Naive thymus-derived CD4-positive, alpha-beta T cell (primary cell): ENCODE results near the gene TBC1D2. TPM values are rescaled to one million over a fixed set of nuclear protein-coding genes. Genes with fewer than 3 reads are reported as not detected.

Experiments
- ATAC-seq: fragments of 150-1000 bp; cut with Tn5 transposase; 2 replicates; pipeline ENCODE4 v1.10.0; 2021; ENCODE audit warnings: mild to moderate bottlenecking, moderate library complexity
- CTCF ChIA-PET: fragments of 350-600 bp; sonication (Branson Sonifier 250); formaldehyde crosslinking; loops from one replicate; lab custom pipeline; 2021; ENCODE audit warnings: antibody characterized with exemption; lab: Charles Lee
- POLR2A ChIA-PET: fragments of 350-600 bp; sonication (Branson Sonifier 250); formaldehyde crosslinking; loops from one replicate; lab custom pipeline; 2021; ENCODE audit warnings: antibody characterized with exemption, inconsistent platforms; lab: Charles Lee
- DNase-seq, 9 donors: peaks; one replicate each; pipeline versions ENCODE4 v3.0.0 to v3.0.0-alpha.2; 2020 to 2022; ENCODE audit warnings: mixed read lengths in 1 of 9
- H3K27ac ChIP-seq: one replicate; pipeline ENCODE4 v1.7.0; 2013; ENCODE audit warnings: mild to moderate bottlenecking, low read depth, low read length, moderate library complexity
- H3K27me3 ChIP-seq, 2 donors: one replicate each; pipeline ENCODE4 v1.7.0; 2013; ENCODE audit warnings: low read length in 2 of 2, mild to moderate bottlenecking in 2 of 2, moderate library complexity in 2 of 2; ENCODE audit not compliant: control insufficient read depth in 2 of 2, insufficient read depth in 2 of 2
- H3K36me3 ChIP-seq, 3 experiments: 1 replicate in 2 of 3; 2 replicates in 1 of 3; pipeline ENCODE4 v1.7.0; 2013; ENCODE audit warnings: low read length in 3 of 3, mild to moderate bottlenecking in 3 of 3, moderate library complexity in 1 of 3; ENCODE audit not compliant: insufficient read depth in 3 of 3, control insufficient read depth in 2 of 3
- H3K4me1 ChIP-seq, 2 donors: one replicate each; pipeline ENCODE4 v1.7.0; 2013; ENCODE audit warnings: low read length in 2 of 2, mild to moderate bottlenecking in 2 of 2, moderate library complexity in 1 of 2; ENCODE audit not compliant: control insufficient read depth in 2 of 2, insufficient read depth in 2 of 2
- H3K4me3 ChIP-seq: 2 replicates; pipeline ENCODE4 v1.7.0; 2013; ENCODE audit warnings: mild to moderate bottlenecking, low read length
- H3K9me3 ChIP-seq, 3 experiments: 1 replicate in 2 of 3; 2 replicates in 1 of 3; pipeline ENCODE4 v1.7.0; 2013; ENCODE audit warnings: low read length in 3 of 3; ENCODE audit not compliant: control insufficient read depth in 2 of 3
- H3K27ac Mint-ChIP-seq, 9 donors: one replicate each; pipeline ENCODE4 v1.8.0; 2020 to 2022; ENCODE audit warnings: mixed read lengths in 9 of 9, mild to moderate bottlenecking in 8 of 9, moderate library complexity in 5 of 9, inconsistent platforms in 2 of 9
- H3K27me3 Mint-ChIP-seq, 5 donors: one replicate each; pipeline ENCODE4 v1.8.0; 2021 to 2022; ENCODE audit warnings: mixed read lengths in 5 of 5, mild to moderate bottlenecking in 1 of 5
- H3K36me3 Mint-ChIP-seq, 5 donors: one replicate each; pipeline ENCODE4 v1.8.0; 2020 to 2022; ENCODE audit warnings: mixed read lengths in 5 of 5, mild to moderate bottlenecking in 3 of 5, inconsistent platforms in 1 of 5
- H3K4me1 Mint-ChIP-seq, 7 donors: one replicate each; pipeline ENCODE4 v1.8.0; 2020 to 2022; ENCODE audit warnings: mixed read lengths in 7 of 7, mild to moderate bottlenecking in 3 of 7, inconsistent platforms in 1 of 7
- H3K4me3 Mint-ChIP-seq, 10 donors: one replicate each; pipeline ENCODE4 v1.8.0; 2020 to 2022; ENCODE audit warnings: mild to moderate bottlenecking in 10 of 10, mixed read lengths in 10 of 10, moderate library complexity in 6 of 10, inconsistent platforms in 2 of 10
- H3K9me3 Mint-ChIP-seq, 11 donors: one replicate each; pipeline ENCODE4 v1.8.0; 2020 to 2022; ENCODE audit warnings: mixed read lengths in 11 of 11, mild to moderate bottlenecking in 4 of 11, inconsistent platforms in 1 of 11, moderate library complexity in 1 of 11
- intact Hi-C, 2 donors: fragments of 100-400 bp; cut with micrococcal nuclease; formaldehyde crosslinking; loops; one replicate each; pipeline ENCODE4 v1.15.1; 2023
- polyA plus RNA-seq, 2 donors: library from polyadenylated mRNA; unstranded; fragments of 300-500 nt; fragmentation: Illumina TruSeq; gene quantifications; one replicate each; pipeline ENCODE4 v1.2.3, GENCODE V29; 2021
- total RNA-seq, 6 experiments: library from RNA in 5 of 6; stranded (reverse) in 5 of 6; gene quantifications; 1 replicate in 5 of 6; 2 replicates in 1 of 6; pipeline ENCODE4 v1.2.3 and lab custom pipeline; 2021 to 2026

TBC1D2 gene
- total and polyA plus RNA-seq, 7 experiments from 2014 or later, result 3.3 to 16.6 (median 8.8) TPM

DNA sequence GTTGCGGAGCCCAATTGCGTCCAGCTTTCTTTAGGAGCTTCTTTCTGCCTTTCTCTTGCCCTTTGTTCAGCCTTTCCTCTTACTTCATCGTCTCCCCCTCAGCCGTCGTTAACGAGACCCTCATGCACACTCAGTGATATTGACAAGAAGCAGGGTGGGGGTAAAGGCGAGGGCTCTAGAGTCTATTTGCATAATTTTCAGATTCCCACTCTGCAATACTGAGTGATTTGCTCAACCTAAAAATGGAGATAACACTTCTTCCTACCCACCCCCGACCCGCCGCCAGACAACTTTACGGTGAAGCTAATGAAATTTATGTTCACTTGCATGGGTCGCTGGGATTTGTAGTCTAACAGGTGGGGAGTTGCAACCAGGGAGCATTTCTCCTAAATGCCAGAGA, 1.3 kb upstream of the TBC1D2 start:
- Mint-ChIP-seq H3K4me3 (peak overlapping the region; percentile 96 to 99 (median 97)), H3K27ac (peak overlapping the region; percentile 90 to 99 (median 97)), H3K4me1 (peaks cover 23 to 39% (median 32%) of the 10 kb centered on the region in 7 donors), H3K36me3 (no peaks in the 10 kb centered on the region), H3K27me3 (peaks cover 0 to 13% (median 0%) of the 10 kb centered on the region in 5 donors), H3K9me3 (peaks cover 0 to 2% (median 0%) of the 10 kb centered on the region in 11 donors)
- POLR2A ChIA-PET, result interaction anchor here (0.5 to 5.1 kb wide), 41 partner anchors 15 to 1806 kb away, joined by 3 to 70 read pairs (median 5); partner anchors contain the start of genes ANP32B, CORO2A, NANS and NCBP1
- H3K36me3 ChIP-seq, result peaks cover 0 to 8% (median 0%) of the 10 kb centered on the region in 3 experiments
- H3K9me3 ChIP-seq, result no peaks in the 10 kb centered on the region
- intact Hi-C loops, result loop anchor here (1.0 to 10.0 kb wide), 9 partner anchors 138 to 1602 kb away; partner anchors contain the start of genes ALG2 (in 2 of the 2), ANKS6 (in 2 of the 2), SEC61B (in 2 of the 2) and PRXL2C (in 1 of the 2)
- peaks cover 11 to 23% of the 10 kb centered on the region in 2 donors for H3K4me1 ChIP-seq
- no peak for ATAC-seq
- DNase-seq, result peak in 7 of 9 donors; percentile 40 to 58 (median 50)
- H3K27me3 ChIP-seq, result no peaks in the 10 kb centered on the region
- CTCF ChIA-PET, result interaction anchor here (0.6 to 2.1 kb wide), 13 partner anchors 28 to 1645 kb away, joined by 3 to 15 read pairs (median 3); partner anchors contain the start of gene TRIM14
- H3K27ac ChIP-seq, result peak overlapping the region; percentile 78
- peak overlapping the region; percentile 80 for H3K4me3 ChIP-seq

DNA sequence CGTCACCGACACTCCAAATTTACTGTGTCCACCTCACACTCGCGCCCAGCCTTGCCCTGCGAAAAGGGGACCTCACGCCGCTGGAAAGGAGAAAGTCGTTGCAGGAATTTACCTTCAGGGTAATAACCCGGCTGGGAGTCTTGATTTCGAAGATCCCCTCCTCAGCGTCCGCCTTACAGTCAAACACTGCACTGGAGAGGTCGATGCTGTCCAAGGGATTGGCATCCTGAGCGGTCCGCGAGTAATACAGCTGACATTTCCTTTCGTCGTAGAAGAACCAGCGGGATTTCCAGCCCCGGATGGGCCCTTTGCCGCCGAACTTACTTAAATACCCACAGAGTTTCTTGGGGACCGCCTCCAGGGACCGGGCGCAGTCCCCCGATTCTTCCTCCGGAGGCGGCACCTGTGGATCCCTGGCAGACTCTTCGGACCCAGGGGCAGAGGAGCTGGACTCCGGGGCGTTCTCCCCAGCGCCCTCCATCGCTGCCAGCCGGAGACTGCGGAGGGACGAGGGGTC, 330 bp downstream of the TBC1D2 start:
- Histone ChIP-seq H3K4me3 (peak overlapping the region; percentile 80), H3K27ac (peak overlapping the region; percentile 78), H3K27me3 (no peaks in the 10 kb centered on the region), H3K36me3 (peaks cover 0 to 8% (median 0%) of the 10 kb centered on the region in 3 experiments), H3K9me3 (no peaks in the 10 kb centered on the region), H3K4me1 (peaks cover 11 to 23% of the 10 kb centered on the region in 2 donors)
- ChIA-PET POLR2A (interaction anchor here (0.7 to 5.1 kb wide), 30 partner anchors 9 to 1804 kb away, joined by 3 to 70 read pairs (median 5); partner anchors contain the start of genes ANKS6, ANP32B, CORO2A and NANS), CTCF (interaction anchor here (0.5 to 2.1 kb wide), 8 partner anchors 9 to 332 kb away, joined by 3 to 9 read pairs (median 4); partner anchors contain the start of genes TRIM14 and TRMO)
- peak overlapping the region; percentile 79 to 99 (median 95) for H3K27ac Mint-ChIP-seq
- no peak for DNase-seq
- H3K4me1 Mint-ChIP-seq, result peaks cover 27 to 45% (median 32%) of the 10 kb centered on the region in 7 donors
- intact Hi-C loops, result loop anchor here (1.0 to 10.0 kb wide), 23 partner anchors 8 to 1600 kb away; partner anchors contain the start of genes ALG2 (in 2 of the 2), ANP32B (in 2 of the 2), SEC61B (in 2 of the 2) and XPA (in 2 of the 2)
- peaks cover 0 to 13% (median 0%) of the 10 kb centered on the region in 5 donors for H3K27me3 Mint-ChIP-seq
- peaks cover 0 to 2% (median 0%) of the 10 kb centered on the region in 11 donors for H3K9me3 Mint-ChIP-seq
- peak overlapping the region; percentile 96 to 99 (median 97) for H3K4me3 Mint-ChIP-seq
- no peak for ATAC-seq
- peaks cover 0 to 7% (median 4%) of the 10 kb centered on the region in 5 donors for H3K36me3 Mint-ChIP-seq

DNA sequence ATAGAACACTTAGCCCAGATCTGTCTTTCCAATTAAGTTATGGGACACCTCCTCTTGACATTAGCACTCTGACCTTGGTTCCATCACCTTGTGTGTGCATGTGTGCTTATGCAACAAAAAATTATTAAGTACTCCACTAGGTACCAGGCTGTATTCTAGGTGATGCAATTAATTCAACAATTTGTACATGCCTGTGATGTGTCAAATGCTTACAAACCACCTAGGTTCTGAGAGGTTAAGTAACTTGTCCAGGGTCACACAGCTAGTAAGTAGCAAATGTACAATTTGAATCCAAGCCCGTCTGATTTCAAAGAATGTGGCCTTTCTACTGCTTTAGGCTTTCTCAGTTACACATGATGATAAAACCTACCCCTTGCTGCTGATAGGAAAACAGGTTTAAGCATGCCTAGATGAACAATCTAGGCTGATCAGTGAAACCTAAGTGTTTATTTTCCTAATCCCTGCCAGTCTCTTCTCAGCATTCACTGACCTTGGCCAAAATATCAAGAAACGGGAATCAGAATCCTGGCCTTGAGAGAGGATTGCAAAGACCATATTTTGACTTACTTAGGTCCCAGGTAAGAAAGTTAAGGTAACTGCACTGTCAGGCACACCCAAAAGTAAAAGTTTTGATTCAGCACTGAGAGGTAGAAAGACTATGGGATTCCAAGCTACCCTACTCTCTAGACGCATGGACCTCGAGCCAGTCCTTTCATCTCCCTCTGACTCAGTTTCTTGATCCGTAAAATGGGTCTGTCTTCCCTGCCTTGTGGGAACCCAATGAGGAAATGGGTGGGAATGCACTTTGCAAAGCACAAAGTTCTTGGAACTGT, 1.0 kb downstream of the TBC1D2 start:
- peaks cover 0 to 8% (median 0%) of the 10 kb centered on the region in 3 experiments for H3K36me3 ChIP-seq

DNA sequence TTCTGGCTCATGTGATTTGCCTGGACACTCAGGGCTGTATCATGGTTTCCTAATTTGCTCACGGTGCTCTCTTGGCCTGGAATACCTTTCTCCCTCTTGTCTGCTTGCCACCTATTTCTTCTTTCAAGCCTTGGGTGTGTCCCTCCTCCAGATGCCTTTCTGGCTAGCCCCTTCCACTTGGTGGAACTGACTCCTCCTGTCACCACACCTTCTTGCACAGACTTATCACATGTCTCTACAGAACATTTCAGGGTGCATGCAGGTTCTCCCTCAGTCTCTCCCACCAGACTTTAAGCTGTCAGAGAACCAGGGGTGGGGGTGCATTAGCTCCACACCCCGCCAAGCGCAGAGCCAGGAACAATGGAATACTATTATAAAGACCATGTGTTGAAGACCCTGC, 1.9 kb downstream of the TBC1D2 start:
- Mint-ChIP-seq H3K4me1 (peaks cover 40 to 52% (median 46%) of the 10 kb centered on the region in 7 donors), H3K9me3 (peaks cover 0 to 2% (median 0%) of the 10 kb centered on the region in 11 donors), H3K36me3 (peaks cover 4 to 16% (median 6%) of the 10 kb centered on the region in 5 donors), H3K27ac (peak overlapping the region in 3 of 9 donors; percentile 14 to 83 (median 57)), H3K4me3 (peak overlapping the region in 7 of 10 donors; percentile 27 to 98 (median 96)), H3K27me3 (peaks cover 0 to 13% (median 0%) of the 10 kb centered on the region in 5 donors)
- ChIA-PET POLR2A (interaction anchor here (0.7 kb wide), 1 partner anchor 271 kb away, joined by 3 read pairs; no protein-coding TSS in a partner anchor), CTCF (no interaction called here)
- no peak for ATAC-seq
- no peak for DNase-seq
- H3K4me1 ChIP-seq, result peaks cover 14 to 23% of the 10 kb centered on the region in 2 donors
- peaks cover 0 to 8% (median 0%) of the 10 kb centered on the region in 3 experiments for H3K36me3 ChIP-seq
- no peaks in the 10 kb centered on the region for H3K27me3 ChIP-seq
- no peaks in the 10 kb centered on the region for H3K9me3 ChIP-seq
- H3K27ac ChIP-seq, result no peak overlapping the region
- intact Hi-C loops, result loop anchor here in 1 of 2 donors (10.0 kb wide), 3 partner anchors 541 to 1599 kb away; partner anchors contain the start of genes ALG2, ANKS6, PRXL2C and SEC61B
- H3K4me3 ChIP-seq, result no peak overlapping the region

More for the DNA sequence above, 1.0 kb downstream of the TBC1D2 start:
- ATAC-seq (no peak), DNase-seq (no peak)
- Histone ChIP-seq H3K27ac (peak overlapping the region; percentile 78), H3K4me1 (peaks cover 11 to 23% of the 10 kb centered on the region in 2 donors), H3K9me3 (no peaks in the 10 kb centered on the region), H3K4me3 (peak overlapping the region; percentile 80), H3K27me3 (no peaks in the 10 kb centered on the region)
- ChIA-PET POLR2A (interaction anchor here (0.7 to 5.1 kb wide), 15 partner anchors 8 to 337 kb away, joined by 3 to 70 read pairs (median 12); partner anchors contain the start of genes NANS, TRIM14 and TRMO), CTCF (interaction anchor here (0.6 to 2.1 kb wide), 4 partner anchors 28 to 332 kb away, joined by 3 to 9 read pairs (median 6); partner anchors contain the start of genes TRIM14 and TRMO)
- Mint-ChIP-seq H3K36me3 (peaks cover 4 to 13% (median 6%) of the 10 kb centered on the region in 5 donors), H3K4me1 (peaks cover 31 to 45% (median 38%) of the 10 kb centered on the region in 7 donors), H3K27ac (peak overlapping the region in 8 of 9 donors; percentile 23 to 99 (median 88)), H3K27me3 (peaks cover 0 to 13% (median 0%) of the 10 kb centered on the region in 5 donors), H3K4me3 (peak overlapping the region; percentile 96 to 99 (median 97)), H3K9me3 (peaks cover 0 to 2% (median 0%) of the 10 kb centered on the region in 11 donors)
- intact Hi-C loops, result loop anchor here (1.0 to 10.0 kb wide), 23 partner anchors 9 to 1600 kb away; partner anchors contain the start of genes ALG2 (in 2 of the 2), ANP32B (in 2 of the 2), SEC61B (in 2 of the 2) and XPA (in 2 of the 2)

DNA sequence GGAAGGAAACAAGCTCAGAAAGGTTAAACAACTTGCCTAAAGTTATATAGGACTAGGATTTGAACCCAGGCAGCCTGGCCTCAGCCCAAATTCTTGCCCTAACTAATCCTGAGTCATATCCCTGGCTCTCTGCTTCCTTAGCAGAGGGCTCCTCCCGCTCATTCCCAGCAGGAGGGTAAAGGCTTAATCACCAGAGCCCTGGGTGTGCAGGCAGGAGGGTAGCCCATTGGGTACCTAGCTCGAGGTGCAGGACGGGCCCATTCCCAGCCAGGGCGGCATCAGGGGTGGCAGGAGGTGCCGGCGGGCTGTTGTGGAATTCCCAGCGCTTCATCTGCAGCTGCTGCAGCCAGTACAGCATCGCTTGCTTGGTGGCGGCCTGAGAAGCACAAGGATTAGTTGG, 3.9 kb downstream of the TBC1D2 start:
- H3K27me3 Mint-ChIP-seq, result peaks cover 0 to 13% (median 0%) of the 10 kb centered on the region in 5 donors
- ATAC-seq (no peak), DNase-seq (no peak)
- H3K36me3 Mint-ChIP-seq, result peaks cover 4 to 22% (median 6%) of the 10 kb centered on the region in 5 donors
- peaks cover 37 to 55% (median 45%) of the 10 kb centered on the region in 7 donors for H3K4me1 Mint-ChIP-seq
- Histone ChIP-seq H3K27me3 (no peaks in the 10 kb centered on the region), H3K4me3 (no peak overlapping the region), H3K36me3 (peaks cover 0 to 8% (median 0%) of the 10 kb centered on the region in 3 experiments), H3K4me1 (peaks cover 15 to 17% of the 10 kb centered on the region in 2 donors), H3K9me3 (no peaks in the 10 kb centered on the region), H3K27ac (no peak overlapping the region)
- no peak overlapping the region for H3K27ac Mint-ChIP-seq
- peaks cover 0 to 2% (median 0%) of the 10 kb centered on the region in 11 donors for H3K9me3 Mint-ChIP-seq
- ChIA-PET POLR2A (interaction anchor here (0.6 to 0.8 kb wide), 3 partner anchors 14 to 855 kb away, joined by 3 to 6 read pairs (median 4); no protein-coding TSS in a partner anchor), CTCF (interaction anchor here (0.6 to 0.7 kb wide), 2 partner anchors 178 to 546 kb away, joined by 3 read pairs; no protein-coding TSS in a partner anchor)
- intact Hi-C loops, result loop anchor here in 1 of 2 donors (10.0 kb wide), 3 partner anchors 543 to 1597 kb away; partner anchors contain the start of genes ALG2, ANKS6, PRXL2C and SEC61B
- no peak overlapping the region for H3K4me3 Mint-ChIP-seq
